GM19395 (cell line): ENCODE results near the gene HOXB2.

Experiments
- ATAC-seq: cut with Tn5 transposase; IDR thresholded peaks from one replicate; pipeline ENCODE4 v1.9.1; 2021; ENCODE audit warnings: mild to moderate bottlenecking, moderate library complexity; ENCODE audit not compliant: unreplicated experiment

HOXB2 gene

GRCh38 chr17:48579471-48579759, 34.5 kb upstream of the HOXB2 start:
- no peak for ATAC-seq

GRCh38 chr17:48578616-48579470, 33.9 kb upstream of the HOXB2 start:
- peak; percentile 37 for ATAC-seq

GRCh38 chr17:48577946-48578615, 33.2 kb upstream of the HOXB2 start, which contains the start of gene HOXB4:
TSS of gene HOXB4 (minus strand) at chr17:48578350. CDS start at chr17:48578319, 31 bp downstream.
- peak; percentile 63 for ATAC-seq

GRCh38 chr17:48577330-48577945, 32.5 kb upstream of the HOXB2 start:
- ATAC-seq = peak; percentile 4

GRCh38 chr17:48576479-48577309, 31.8 kb upstream of the HOXB2 start:
- no peak for ATAC-seq

- ATAC-seq = no peak
Measured at GRCh38 chr17:48575673-48576478, 31.0 kb upstream of the HOXB2 start.

- no peak for ATAC-seq
Measured at GRCh38 chr17:48575066-48575582, 30.2 kb upstream of the HOXB2 start.

- no peak for ATAC-seq
Measured at GRCh38 chr17:48574505-48575065, 29.7 kb upstream of the HOXB2 start.

- no peak for ATAC-seq
Measured at GRCh38 chr17:48571826-48572417, 27.0 kb upstream of the HOXB2 start.

- ATAC-seq = no peak
Measured at GRCh38 chr17:48571024-48571818, 26.3 kb upstream of the HOXB2 start.

- no peak for ATAC-seq
Measured at GRCh38 chr17:48570325-48571023, 25.6 kb upstream of the HOXB2 start.

- no peak for ATAC-seq
Measured at GRCh38 chr17:48569674-48570324, 24.9 kb upstream of the HOXB2 start.

- no peak for ATAC-seq
Measured at GRCh38 chr17:48569240-48569582, 24.3 kb upstream of the HOXB2 start.

- ATAC-seq = no peak
Measured at GRCh38 chr17:48568499-48569239, 23.8 kb upstream of the HOXB2 start.

- ATAC-seq = no peak
Measured at GRCh38 chr17:48567646-48568354, 22.9 kb upstream of the HOXB2 start.

GRCh38 chr17:48567209-48567608, 22.3 kb upstream of the HOXB2 start:
- ATAC-seq = no peak
